ENCODE results near the gene RPS25. TPM values are rescaled to one million over a fixed set of nuclear protein-coding genes. Genes with fewer than 3 reads are reported as not detected.

Gene RPS25
- total and polyA plus RNA-seq, 9 of the 15 experiments (the other 6 are each of a cell fraction or from before 2014, with no cell fraction given), result 1,553 to 5,486 (median 2,471) TPM

- TF ChIP-seq SFPQ (IDR thresholded peaks at IDR 0.05; ENCODE audit: low read depth, low read length), result no peak
- TF ChIP-seq SIN3A (IDR thresholded peaks at IDR 0.05; ENCODE audit: borderline replicate concordance in 2 of 2, control insufficient read depth in 1 of 2, low read depth in 2 of 2, low read length in 2 of 2), result peak; percentile 27 to 83; a peak in 1 of 4 replicates
- TF ChIP-seq SNIP1 (IDR thresholded peaks at IDR 0.05; ENCODE audit: low read depth), result no peak
- peak; percentile 81; the same call in 1 of the 2 replicates for TF ChIP-seq E2F1 (CRISPR knock-in tag; IDR thresholded peaks at IDR 0.05)
- no peak for TF ChIP-seq TFE3 (CRISPR knock-in tag; IDR thresholded peaks at IDR 0.05)
- TF ChIP-seq PREB (CRISPR knock-in tag; IDR thresholded peaks at IDR 0.05), result no peak
- no peak for TF ChIP-seq HNRNPLL (IDR thresholded peaks at IDR 0.05; ENCODE audit: low read depth, low read length, poor library complexity, severe bottlenecking)
- TF ChIP-seq FOXA3 (CRISPR knock-in tag; conservative IDR thresholded peaks at IDR 0.05 in 1 of 2, IDR thresholded peaks at IDR 0.05 in 1 of 2), result no peak
- TF ChIP-seq ELF4 (CRISPR knock-in tag; IDR thresholded peaks at IDR 0.05), result no peak
- peak; percentile 70 for TF ChIP-seq MYC (IDR thresholded peaks at IDR 0.05; ENCODE audit: low read depth, low read length)
- no peak for TF ChIP-seq MYC (CRISPR knock-in tag; IDR thresholded peaks at IDR 0.05; ENCODE audit: borderline replicate concordance, low read depth)
- TF ChIP-seq ZNF507 (tag; conservative IDR thresholded peaks at IDR 0.05), result no peak
- TF ChIP-seq SIRT6 (IDR thresholded peaks at IDR 0.05; ENCODE audit: low read depth, low read length), result no peak
- peak; percentile 56 to 79; a peak in 3 of 4 replicates for TF ChIP-seq MAZ (CRISPR knock-in tag; conservative IDR thresholded peaks at IDR 0.05 in 1 of 2, IDR thresholded peaks at IDR 0.05 in 1 of 2)
- TF ChIP-seq MBD2 (IDR thresholded peaks at IDR 0.05; ENCODE audit: borderline replicate concordance, low read depth), result no peak; the same call in 1 of the 2 replicates
- 0 out of 2 replicates have a peak, but pooled peaks have one; percentile 16 for TF ChIP-seq TCF7 (IDR thresholded peaks at IDR 0.05; ENCODE audit: borderline replicate concordance)
- TF ChIP-seq TBP (optimal IDR thresholded peaks at IDR 0.05; ENCODE audit: low read depth, low read length), result peak; percentile 73
- no peak for TF ChIP-seq HIVEP1 (CRISPR knock-in tag; IDR thresholded peaks at IDR 0.05)
- TF ChIP-seq ZBTB17 (CRISPR knock-in tag; IDR thresholded peaks at IDR 0.05), result peak; percentile 53
- TF ChIP-seq POLR2AphosphoS2 (IDR thresholded peaks at IDR 0.05; ENCODE audit: low read length), result no peak
- peak; percentile 71; the same call in 1 of the 2 replicates for TF ChIP-seq E2F3 (CRISPR knock-in tag; IDR thresholded peaks at IDR 0.05)
These were observed 20.3 kb downstream of the RPS25 start, which contains the start of gene CENATAC (continued) for GRCh38 chr11:118997627-118998387.

All from K562 (cell line).